A673 (cell line): ENCODE data around the gene TMEM198. TPM values are rescaled to one million over a fixed set of nuclear protein-coding genes. Genes with fewer than 3 reads are reported as not detected.

Experiments used
- BruUV-seq: library from RNA; stranded (reverse); fragments of 400-500 nt; replicated peaks from 2 replicates; lab custom pipeline; 2021; lab: Mats Ljungman, UMichigan
- CTCF ChIA-PET: fragments of 300-600 bp; sonication (Branson Sonifier 250); formaldehyde crosslinking; loops from one replicate; lab custom pipeline; 2022; ENCODE audit warnings: antibody characterized with exemption; lab: Charles Lee
- POLR2A ChIA-PET: fragments of 300-600 bp; sonication (Branson Sonifier 250); formaldehyde crosslinking; loops from one replicate; lab custom pipeline; 2022; ENCODE audit warnings: antibody characterized with exemption; ENCODE audit not compliant: low non-redundant PET; lab: Charles Lee
- DNase-seq: peaks from one replicate; pipeline ENCODE4 v3.0.0-alpha.2; 2015; ENCODE audit warnings: low spot score
- H3K27ac ChIP-seq: fragments of 200-600 bp; sonication (generic); 2 replicates; pipeline ENCODE4 v1.5.1; 2016; ENCODE audit warnings: mixed run types, low read depth, mild to moderate bottlenecking, mixed read lengths, antibody characterized with exemption, low read length; ENCODE audit not compliant: poor library complexity, severe bottlenecking
- H3K27me3 ChIP-seq: fragments of 200-600 bp; sonication (generic); replicated peaks from 2 replicates; pipeline ENCODE4 v1.6.1; 2017; ENCODE audit warnings: mixed run types, low read depth, mild to moderate bottlenecking, mixed read lengths, antibody characterized with exemption, low read length; ENCODE audit not compliant: insufficient read depth, poor library complexity
- H3K36me3 ChIP-seq: fragments of 200-600 bp; sonication (generic); 2 replicates; pipeline ENCODE4 v1.6.1; 2016; ENCODE audit warnings: mixed run types, mild to moderate bottlenecking, mixed read lengths, antibody characterized with exemption, low read length; ENCODE audit not compliant: insufficient read depth, poor library complexity, severe bottlenecking
- H3K4me1 ChIP-seq: fragments of 200-600 bp; sonication (generic); 2 replicates; pipeline ENCODE4 v1.6.1; 2017; ENCODE audit warnings: mixed run types, mild to moderate bottlenecking, mixed read lengths, antibody characterized with exemption, low read length; ENCODE audit not compliant: insufficient read depth, poor library complexity, severe bottlenecking
- H3K4me3 ChIP-seq: fragments of 200-600 bp; sonication (generic); 2 replicates; pipeline ENCODE4 v1.5.1; 2016; ENCODE audit warnings: low read depth, mixed run types, mild to moderate bottlenecking, mixed read lengths, low read length; ENCODE audit not compliant: poor library complexity, severe bottlenecking
- H3K9me3 ChIP-seq: fragments of 200-600 bp; sonication (generic); 2 replicates; pipeline ENCODE4 v1.6.1; 2016; ENCODE audit warnings: mixed run types, low read depth, mild to moderate bottlenecking, mixed read lengths, antibody characterized with exemption, low read length; ENCODE audit not compliant: poor library complexity, severe bottlenecking
- CTCF ChIP-seq: fragments of 300-800, 200-600 bp; sonication (generic); conservative IDR thresholded peaks from 2 replicates; pipeline ENCODE4 v1.5.1; 2017; ENCODE audit warnings: low read depth, mild to moderate bottlenecking, antibody characterized with exemption, low read length, moderate library complexity, mixed read lengths
- EZH2 ChIP-seq: fragments of 200-600 bp; sonication (generic); IDR thresholded peaks from 2 replicates; pipeline ENCODE4 v1.6.1; 2017; ENCODE audit warnings: borderline replicate concordance, low read depth, mild to moderate bottlenecking, mixed read lengths, antibody characterized with exemption, low read length; ENCODE audit not compliant: poor library complexity, severe bottlenecking
- intact Hi-C: fragments of 100-400 bp; cut with micrococcal nuclease; formaldehyde crosslinking; loops from one replicate; pipeline ENCODE4 v1.10.0; 2022; ENCODE audit not compliant: unreplicated experiment
- total RNA-seq: library from RNA; stranded (reverse); gene quantifications from 2 replicates; pipeline ENCODE4 v1.2.3, GENCODE V29; 2021

Gene TMEM198
- total RNA-seq, 1 experiment from 2014 or later: 4.6 TPM

DNA sequence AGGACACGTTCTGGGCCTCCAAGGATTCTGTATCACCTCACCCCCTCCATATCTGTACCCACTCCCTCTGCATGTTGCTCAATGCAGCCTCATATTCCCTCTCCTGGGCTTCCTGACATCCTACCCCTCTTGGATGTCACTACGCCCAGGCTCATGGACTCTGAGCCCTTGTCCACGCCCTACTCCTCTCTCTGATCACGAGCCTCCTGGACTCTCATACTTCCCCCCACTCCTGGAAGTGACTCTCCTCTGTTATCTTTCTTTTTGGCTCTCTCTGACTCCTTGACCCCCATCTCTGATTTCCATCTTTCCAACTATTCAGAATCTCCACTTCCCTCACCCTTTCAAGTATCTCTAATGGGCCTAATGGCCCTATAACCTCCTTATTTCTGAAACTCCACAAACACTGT is 2.1 kb downstream of the TMEM198 start:
- Histone ChIP-seq H3K4me3 (no peak overlapping the region), H3K9me3 (no peaks in the 10 kb centered on the region), H3K4me1 (peaks cover 11% of the 10 kb centered on the region), H3K36me3 (no peaks in the 10 kb centered on the region), H3K27ac (no peak overlapping the region), H3K27me3 (no peaks in the 10 kb centered on the region)
- intact Hi-C loops: no loop called here
- ChIA-PET CTCF (no interaction called here), POLR2A (no interaction called here)
- no TSS peak for BruUV-seq
- no peak for DNase-seq
- TF ChIP-seq EZH2: no peak
- TF ChIP-seq CTCF: no peak

DNA sequence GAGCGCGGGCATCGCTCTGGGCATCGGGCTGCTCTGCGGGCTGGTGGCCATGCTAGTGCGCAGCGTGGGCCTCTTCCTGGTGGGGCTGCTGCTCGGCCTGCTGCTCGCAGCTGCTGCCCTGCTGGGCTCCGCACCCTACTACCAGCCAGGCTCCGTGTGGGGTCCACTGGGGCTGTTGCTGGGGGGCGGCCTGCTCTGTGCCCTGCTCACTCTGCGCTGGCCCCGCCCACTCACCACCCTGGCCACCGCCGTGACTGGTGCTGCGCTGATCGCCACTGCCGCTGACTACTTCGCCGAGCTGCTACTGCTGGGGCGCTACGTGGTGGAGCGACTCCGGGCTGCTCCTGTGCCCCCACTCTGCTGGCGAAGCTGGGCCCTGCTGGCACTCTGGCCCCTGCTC is 3.8 kb downstream of the TMEM198 start:
- Histone ChIP-seq H3K9me3 (no peaks in the 10 kb centered on the region), H3K4me1 (peaks cover 8% of the 10 kb centered on the region), H3K36me3 (no peaks in the 10 kb centered on the region), H3K27ac (no peak overlapping the region), H3K4me3 (no peak overlapping the region), H3K27me3 (no peaks in the 10 kb centered on the region)
- no TSS peak for BruUV-seq
- CTCF ChIA-PET: interaction anchor here (0.5 kb wide), 1 partner anchor 593 kb away, joined by 3 read pairs; no protein-coding TSS in a partner anchor
- no peak for TF ChIP-seq CTCF
- no peak for TF ChIP-seq EZH2
- no peak for DNase-seq
- POLR2A ChIA-PET: no interaction called here
- intact Hi-C loops: no loop called here

- BruUV-seq: no TSS peak
- H3K9me3 ChIP-seq: no peaks in the 10 kb centered on the region
- H3K27ac ChIP-seq: no peak overlapping the region
- intact Hi-C loops: no loop called here
- ChIA-PET CTCF (no interaction called here), POLR2A (no interaction called here)
- no peak overlapping the region for H3K4me3 ChIP-seq
- no peaks in the 10 kb centered on the region for H3K27me3 ChIP-seq
- DNase-seq: no peak
- no peak for TF ChIP-seq CTCF
- TF ChIP-seq EZH2: no peak
- no peaks in the 10 kb centered on the region for H3K36me3 ChIP-seq
- H3K4me1 ChIP-seq: peaks cover 5% of the 10 kb centered on the region
Observed at GRCh38 chr2:219548990-219549389, 5.2 kb downstream of the TMEM198 start.
